KMS-11 (cell line): ENCODE data around the gene STK25.

Experiments
- H2AFZ ChIP-seq: fragments of 200-600 bp; sonication (generic); 2 replicates; pipeline ENCODE4 v1.6.1; 2016; ENCODE audit warnings: antibody characterized with exemption, mixed run types, low read depth
- H3K27ac ChIP-seq: fragments of 200-600 bp; sonication (generic); 2 replicates; pipeline ENCODE4 v1.6.1; 2016; ENCODE audit warnings: mild to moderate bottlenecking, mixed run types
- H3K27me3 ChIP-seq: fragments of 200-600 bp; sonication (generic); 2 replicates; pipeline ENCODE4 v1.6.1; 2017; ENCODE audit warnings: mild to moderate bottlenecking, low read depth, mixed run types, moderate library complexity; ENCODE audit not compliant: insufficient read depth
- H3K36me3 ChIP-seq: fragments of 200-600 bp; sonication (generic); 2 replicates; pipeline ENCODE4 v1.6.1; 2017; ENCODE audit warnings: mild to moderate bottlenecking, mixed run types; ENCODE audit not compliant: insufficient read depth
- H3K4me1 ChIP-seq: fragments of 200-600 bp; sonication (generic); 2 replicates; pipeline ENCODE4 v1.6.1; 2016; ENCODE audit warnings: mild to moderate bottlenecking, low read depth, mixed run types; ENCODE audit not compliant: poor library complexity, severe bottlenecking
- H3K4me2 ChIP-seq: fragments of 200-600 bp; sonication (generic); 2 replicates; pipeline ENCODE4 v1.7.0; 2016; ENCODE audit warnings: mild to moderate bottlenecking, mixed run types
- H3K4me3 ChIP-seq: fragments of 200-600 bp; sonication (generic); IDR thresholded peaks from 2 replicates; pipeline ENCODE4 v1.6.1; 2017; ENCODE audit warnings: low read depth, low read length, mixed read lengths; ENCODE audit not compliant: insufficient read depth
- H3K79me2 ChIP-seq: fragments of 200-600 bp; sonication (generic); 2 replicates; pipeline ENCODE4 v1.6.1; 2016; ENCODE audit warnings: low read depth, mixed run types; ENCODE audit not compliant: insufficient read depth
- H3K9ac ChIP-seq: fragments of 200-600 bp; sonication (generic); 2 replicates; pipeline ENCODE4 v1.6.1; 2016; ENCODE audit warnings: mild to moderate bottlenecking, mixed run types
- H4K20me1 ChIP-seq: fragments of 200-600 bp; sonication (generic); 2 replicates; pipeline ENCODE4 v1.6.1; 2016; ENCODE audit warnings: mild to moderate bottlenecking, mixed run types; ENCODE audit not compliant: insufficient read depth
- CTCF ChIP-seq: fragments of 200-600 bp; sonication (generic); conservative IDR thresholded peaks from 2 replicates; pipeline ENCODE4 v1.6.1; 2017; ENCODE audit warnings: low read depth, mild to moderate bottlenecking, antibody characterized with exemption, low read length, moderate library complexity, mixed read lengths

Gene STK25

GRCh38 chr2:241550616-241551580, 42.5 kb upstream of the STK25 start:
- Histone ChIP-seq H3K79me2 (no peaks in the 10 kb centered on the region), H3K4me2 (no peak overlapping the region), H3K36me3 (no peaks in the 10 kb centered on the region), H3K4me3 (no peak overlapping the region), H3K27ac (no peak overlapping the region), H3K27me3 (no peaks in the 10 kb centered on the region; the same call in 1 of the 2 replicates), H4K20me1 (no peaks in the 10 kb centered on the region), H2AFZ (no peak overlapping the region), H3K4me1 (no peaks in the 10 kb centered on the region), H3K9ac (no peak overlapping the region)
- TF ChIP-seq CTCF = no peak

- no peak overlapping the region for H3K4me3 ChIP-seq
- no peak for TF ChIP-seq CTCF
- no peaks in the 10 kb centered on the region for H3K36me3 ChIP-seq
- H3K4me1 ChIP-seq = peaks cover 9% of the 10 kb centered on the region
- H3K4me2 ChIP-seq = no peak overlapping the region
- no peak overlapping the region for H3K9ac ChIP-seq
- no peaks in the 10 kb centered on the region for H3K79me2 ChIP-seq
- H3K27me3 ChIP-seq = no peaks in the 10 kb centered on the region; the same call in 1 of the 2 replicates
- no peak overlapping the region for H3K27ac ChIP-seq
- no peaks in the 10 kb centered on the region for H4K20me1 ChIP-seq
- no peak overlapping the region for H2AFZ ChIP-seq
These were observed 40.1 kb upstream of the STK25 start for GRCh38 chr2:241548451-241548835.

- no peaks in the 10 kb centered on the region; the same call in 1 of the 2 replicates for H3K27me3 ChIP-seq
- H3K79me2 ChIP-seq = no peaks in the 10 kb centered on the region
- H3K4me2 ChIP-seq = no peak overlapping the region
- H3K36me3 ChIP-seq = no peaks in the 10 kb centered on the region
- peaks cover 9% of the 10 kb centered on the region for H3K4me1 ChIP-seq
- no peaks in the 10 kb centered on the region for H4K20me1 ChIP-seq
- no peak overlapping the region for H2AFZ ChIP-seq
- H3K9ac ChIP-seq = no peak overlapping the region
- no peak for TF ChIP-seq CTCF
- no peak overlapping the region for H3K27ac ChIP-seq
- H3K4me3 ChIP-seq = no peak overlapping the region
These were observed 39.5 kb upstream of the STK25 start for GRCh38 chr2:241547781-241548450.

GRCh38 chr2:241546771-241547498, 38.6 kb upstream of the STK25 start:
- Histone ChIP-seq H3K4me2 (no peak overlapping the region), H3K27me3 (no peaks in the 10 kb centered on the region; the same call in 1 of the 2 replicates), H3K9ac (no peak overlapping the region), H4K20me1 (no peaks in the 10 kb centered on the region), H3K4me1 (peaks cover 9% of the 10 kb centered on the region), H2AFZ (no peak overlapping the region), H3K27ac (no peak overlapping the region), H3K4me3 (no peak overlapping the region), H3K36me3 (no peaks in the 10 kb centered on the region), H3K79me2 (no peaks in the 10 kb centered on the region)
- no peak for TF ChIP-seq CTCF
